Keratinocyte (primary cell): ENCODE data around the gene SPAG6. TPM values are rescaled to one million over a fixed set of nuclear protein-coding genes. Genes with fewer than 3 reads are reported as not detected.

Experiments
- DNase-seq: peaks from one replicate; pipeline ENCODE4 v3.0.0-alpha.2; 2011; ENCODE audit warnings: low read depth, missing footprints, low spot score
- FAIRE-seq: peaks from 2 replicates; lab custom pipeline; 2011; peaks lifted over from hg19 to GRCh38; lab: Jason Lieb, UNC
- H2AFZ ChIP-seq: 2 replicates; pipeline ENCODE4 v1.6.0; 2012; ENCODE audit warnings: low read length, control low read depth, inconsistent platforms; ENCODE audit not compliant: control insufficient read depth
- H3K27ac ChIP-seq: 2 replicates; pipeline ENCODE4 v1.5.1; 2011; ENCODE audit warnings: low read length; ENCODE audit not compliant: control insufficient read depth, insufficient read depth
- H3K27me3 ChIP-seq: 3 replicates; pipeline ENCODE4 v1.6.0; 2011; ENCODE audit warnings: low read length; ENCODE audit not compliant: control insufficient read depth, insufficient read depth; ENCODE audit errors: extremely low read depth
- H3K36me3 ChIP-seq, 2 experiments: 2 replicates in 1 of 2; 3 replicates in 1 of 2; pipeline ENCODE4 v1.5.1; 2011; ENCODE audit warnings: low read length in 2 of 2, mild to moderate bottlenecking in 1 of 2; ENCODE audit not compliant: control insufficient read depth in 2 of 2, insufficient read depth in 2 of 2; ENCODE audit errors: extremely low read depth in 1 of 2
- H3K4me1 ChIP-seq: 3 replicates; pipeline ENCODE4 v1.5.1; 2011; ENCODE audit warnings: low read length; ENCODE audit not compliant: control insufficient read depth, insufficient read depth; ENCODE audit errors: extremely low read depth
- H3K4me2 ChIP-seq: 3 replicates; pipeline ENCODE4 v1.6.0; 2011; ENCODE audit warnings: low read depth, low read length; ENCODE audit not compliant: control insufficient read depth, insufficient read depth; ENCODE audit errors: extremely low read depth
- H3K4me3 ChIP-seq, 3 experiments: fragments of 200-600 bp in 1 of 3; sonication (generic) in 1 of 3; 2 replicates in 2 of 3; 3 replicates in 1 of 3; pipeline ENCODE4 v1.5.1; 2011 to 2016; ENCODE audit warnings: low read length in 3 of 3, mild to moderate bottlenecking in 3 of 3, control low read depth in 2 of 3, inconsistent platforms in 1 of 3, low read depth in 1 of 3, mixed read lengths in 1 of 3, mixed run types in 1 of 3, moderate library complexity in 1 of 3; ENCODE audit not compliant: control insufficient read depth in 2 of 3, insufficient read depth in 2 of 3; ENCODE audit errors: extremely low read depth in 1 of 3
- H3K79me2 ChIP-seq: 2 replicates; pipeline ENCODE4 v1.6.0; 2012; ENCODE audit warnings: low read length; ENCODE audit not compliant: control insufficient read depth, insufficient read depth
- H3K9ac ChIP-seq: 3 replicates; pipeline ENCODE4 v1.6.0; 2011; ENCODE audit warnings: low read length; ENCODE audit not compliant: control insufficient read depth, insufficient read depth; ENCODE audit errors: extremely low read depth
- H3K9me1 ChIP-seq: 3 replicates; pipeline ENCODE4 v1.6.0; 2011; ENCODE audit warnings: low read length; ENCODE audit not compliant: control insufficient read depth, insufficient read depth; ENCODE audit errors: extremely low read depth
- H3K9me3 ChIP-seq: 2 replicates; pipeline ENCODE4 v1.5.1; 2012; ENCODE audit warnings: low read depth, low read length; ENCODE audit not compliant: control insufficient read depth
- H4K20me1 ChIP-seq: 3 replicates; pipeline ENCODE4 v1.6.0; 2011; ENCODE audit warnings: low read length; ENCODE audit not compliant: control insufficient read depth, insufficient read depth; ENCODE audit errors: extremely low read depth
- CTCF ChIP-seq, 3 experiments: IDR thresholded peaks in 1 of 3; conservative IDR thresholded peaks in 1 of 3; optimal IDR thresholded peaks in 1 of 3; 2 replicates in 2 of 3; 3 replicates in 1 of 3; pipeline versions ENCODE3 to v1.5.1; 2011; ENCODE audit warnings: low read length in 3 of 3, mild to moderate bottlenecking in 3 of 3, moderate library complexity in 2 of 3, control low read depth in 1 of 3, inconsistent platforms in 1 of 3; ENCODE audit not compliant: insufficient read depth in 2 of 3; ENCODE audit errors: extremely low read depth in 1 of 3
- EZH2 ChIP-seq: IDR thresholded peaks from one replicate; pipeline ENCODE4 v1.6.1; 2012; ENCODE audit warnings: inconsistent platforms, mild to moderate bottlenecking, low read length, moderate library complexity
- dilution Hi-C: fragments of 300-500 bp; cut with MboI; formaldehyde crosslinking; loops from one replicate; pipeline ENCODE4 v1.7.0; 2020; ENCODE audit warnings: low sequenced_read_pairs; ENCODE audit not compliant: extremely low pct_ligation_motif_present
- polyA plus RNA-seq, 5 experiments: library from polyadenylated mRNA; depleted of rRNA in 3 of 5; stranded (reverse) in 3 of 5; stranded (forward) in 1 of 5; unstranded in 1 of 5; fragments of >200 nt; gene quantifications; 1 replicate in 1 of 5; 2 replicates in 3 of 5; 3 replicates in 1 of 5; pipeline versions ENCODE4 v1.2.1 to v1.2.3, GENCODE V29; 2011 to 2012; ENCODE audit warnings: missing spikeins in 2 of 5, low read depth in 1 of 5, low replicate concordance in 1 of 5

SPAG6 gene
- polyA plus RNA-seq, 1 donor (not counting 4 experiments of a cell fraction or from before 2014, with no cell fraction given), result not detected

- Histone ChIP-seq H3K9ac (peak overlapping the region; percentile 85), H3K9me3 (no peaks in the 10 kb centered on the region), H3K4me2 (peak overlapping the region; percentile 89), H4K20me1 (no peaks in the 10 kb centered on the region), H3K4me1 (peaks cover 8% of the 10 kb centered on the region), H3K27ac (peak overlapping the region; percentile 66), H3K79me2 (no peaks in the 10 kb centered on the region), H3K4me3 (peak overlapping the region; percentile 40 to 79 (median 72)), H2AFZ (peak overlapping the region; percentile 94), H3K36me3 (no peaks in the 10 kb centered on the region), H3K27me3 (no peaks in the 10 kb centered on the region), H3K9me1 (no peaks in the 10 kb centered on the region)
- dilution Hi-C loops, result no loop called here
- TF ChIP-seq EZH2, result no peak
- no peak for TF ChIP-seq CTCF (optimal IDR thresholded peaks at IDR 0.05 in 1 of 3, IDR thresholded peaks at IDR 0.05 in 1 of 3, conservative IDR thresholded peaks at IDR 0.05 in 1 of 3; ENCODE audit: extremely low read depth in 1 of 3, insufficient read depth in 2 of 3, low read length in 3 of 3)
- FAIRE-seq (no peak), DNase-seq (no peak)
Observed at GRCh38 chr10:22437620-22438588, 92.6 kb downstream of the SPAG6 start.

GRCh38 chr10:22438711-22439110, 93.4 kb downstream of the SPAG6 start:
- Histone ChIP-seq H4K20me1 (no peaks in the 10 kb centered on the region), H3K9me1 (no peaks in the 10 kb centered on the region), H3K27ac (no peak overlapping the region), H2AFZ (no peak overlapping the region), H3K4me1 (peaks cover 8% of the 10 kb centered on the region), H3K79me2 (no peaks in the 10 kb centered on the region), H3K4me2 (peak overlapping the region; percentile 28), H3K9me3 (no peaks in the 10 kb centered on the region), H3K27me3 (no peaks in the 10 kb centered on the region), H3K36me3 (no peaks in the 10 kb centered on the region), H3K9ac (no peak overlapping the region), H3K4me3 (no peak overlapping the region)
- DNase-seq (no peak), FAIRE-seq (no peak)
- TF ChIP-seq EZH2, result no peak
- TF ChIP-seq CTCF (optimal IDR thresholded peaks at IDR 0.05 in 1 of 3, IDR thresholded peaks at IDR 0.05 in 1 of 3, conservative IDR thresholded peaks at IDR 0.05 in 1 of 3; ENCODE audit: extremely low read depth in 1 of 3, insufficient read depth in 2 of 3, low read length in 3 of 3), result no peak
- dilution Hi-C loops, result no loop called here
